HFFc6 (cell line): ENCODE results near the gene TFPT. TPM values are rescaled to one million over a fixed set of nuclear protein-coding genes. Genes with fewer than 3 reads are reported as not detected.

Experiments used
- DNase-seq: peaks from one replicate; pipeline ENCODE4 v3.0.0-alpha.2; 2018
- H3K27ac Mint-ChIP-seq: 2 replicates; pipeline ENCODE4 v1.8.0; 2020; ENCODE audit warnings: mild to moderate bottlenecking, mixed read lengths
- H3K27me3 Mint-ChIP-seq: 2 replicates; pipeline ENCODE4 v1.8.0; 2021; ENCODE audit warnings: mild to moderate bottlenecking, moderate library complexity, mixed read lengths; ENCODE audit not compliant: insufficient read depth
- H3K36me3 Mint-ChIP-seq: 2 replicates; pipeline ENCODE4 v1.8.0; 2021; ENCODE audit warnings: low read depth, mixed read lengths
- H3K4me1 Mint-ChIP-seq: 2 replicates; pipeline ENCODE4 v1.8.0; 2020; ENCODE audit warnings: low read depth, mixed read lengths
- H3K4me3 Mint-ChIP-seq: 2 replicates; pipeline ENCODE4 v1.8.0; 2020; ENCODE audit warnings: mild to moderate bottlenecking, moderate library complexity, mixed read lengths
- H3K9me3 Mint-ChIP-seq: 2 replicates; pipeline ENCODE4 v1.8.0; 2020; ENCODE audit warnings: mild to moderate bottlenecking, mixed read lengths
- CTCF ChIP-seq: fragments of 200-600 bp; sonication (generic); IDR thresholded peaks from 2 replicates; pipeline ENCODE4 v1.5.0; 2021; ENCODE audit warnings: antibody characterized with exemption, mild to moderate bottlenecking
- total RNA-seq, 6 experiments: library from RNA; stranded (reverse); fragmentation: NEBNext Ultra II Directional; extraction: Animal tissue kit (Norgen Biotek cat#: 25700); gene quantifications; 2 replicates in 1 of 6; 3 replicates in 5 of 6; pipeline ENCODE4 v1.2.3, GENCODE V29; 2021

Gene TFPT
- total RNA-seq, 6 experiments from 2014 or later = 9.3 to 15.4 (median 14.5) TPM

- DNase-seq = no peak
- TF ChIP-seq CTCF = no peak
- Mint-ChIP-seq H3K4me1 (peaks cover 26% of the 10 kb centered on the region), H3K27ac (peak overlapping the region; percentile 90), H3K4me3 (no peak overlapping the region), H3K27me3 (peaks cover 10% of the 10 kb centered on the region), H3K36me3 (peaks cover 32% of the 10 kb centered on the region), H3K9me3 (no peaks in the 10 kb centered on the region)
Measured at GRCh38 chr19:54152878-54153524, 37.5 kb upstream of the TFPT start.

- Mint-ChIP-seq H3K27me3 (peaks cover 10% of the 10 kb centered on the region), H3K4me1 (peaks cover 25% of the 10 kb centered on the region), H3K36me3 (peaks cover 31% of the 10 kb centered on the region), H3K9me3 (no peaks in the 10 kb centered on the region), H3K27ac (no peak overlapping the region), H3K4me3 (no peak overlapping the region)
- no peak for TF ChIP-seq CTCF
- DNase-seq = no peak
Measured at GRCh38 chr19:54152267-54152666, 36.8 kb upstream of the TFPT start.

- no peaks in the 10 kb centered on the region for H3K9me3 Mint-ChIP-seq
- no peak for TF ChIP-seq CTCF
- H3K27ac Mint-ChIP-seq = no peak overlapping the region; the same call in 1 of the 2 replicates
- H3K4me3 Mint-ChIP-seq = no peak overlapping the region
- peaks cover 8% of the 10 kb centered on the region for H3K27me3 Mint-ChIP-seq
- peaks cover 25% of the 10 kb centered on the region for H3K36me3 Mint-ChIP-seq
- DNase-seq = no peak
- peaks cover 20% of the 10 kb centered on the region for H3K4me1 Mint-ChIP-seq
Measured at GRCh38 chr19:54151362-54152035, 36.0 kb upstream of the TFPT start.

- no peak for TF ChIP-seq CTCF
- H3K9me3 Mint-ChIP-seq = no peaks in the 10 kb centered on the region
- no peak overlapping the region for H3K27ac Mint-ChIP-seq
- DNase-seq = no peak
- no peak overlapping the region for H3K4me3 Mint-ChIP-seq
- H3K4me1 Mint-ChIP-seq = peaks cover 12% of the 10 kb centered on the region
- peaks cover 28% of the 10 kb centered on the region for H3K36me3 Mint-ChIP-seq
- H3K27me3 Mint-ChIP-seq = peaks cover 4% of the 10 kb centered on the region
Measured at GRCh38 chr19:54149021-54149812, 33.8 kb upstream of the TFPT start.

- DNase-seq = no peak
- Mint-ChIP-seq H3K4me1 (peaks cover 2% of the 10 kb centered on the region), H3K36me3 (peaks cover 25% of the 10 kb centered on the region), H3K9me3 (no peaks in the 10 kb centered on the region), H3K27ac (no peak overlapping the region), H3K4me3 (no peak overlapping the region), H3K27me3 (peaks cover 4% of the 10 kb centered on the region)
- no peak for TF ChIP-seq CTCF
Measured at GRCh38 chr19:54148158-54148557, 32.7 kb upstream of the TFPT start.
